ENCODE data around the gene PRRC2B.

PRRC2B gene

DNA sequence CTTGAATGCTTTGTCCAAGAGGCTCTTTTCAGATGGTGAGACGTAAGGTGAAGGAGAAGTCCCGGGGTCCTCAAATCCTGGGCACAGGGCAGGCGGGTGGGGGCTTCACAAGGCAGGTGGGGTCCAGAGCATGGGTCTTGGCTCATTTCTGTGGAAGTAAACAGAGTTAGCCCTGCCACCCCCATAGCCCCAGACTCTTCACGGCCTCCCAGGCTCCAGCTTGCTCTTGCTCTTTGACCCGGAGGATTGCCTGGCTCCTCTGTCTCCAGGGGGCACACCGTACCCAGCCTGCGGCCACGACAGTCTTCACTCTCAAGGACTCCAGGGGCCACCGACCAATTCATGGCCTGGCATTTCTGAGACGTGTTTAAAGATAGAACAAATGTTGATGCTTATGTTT, 80.0 kb downstream of the PRRC2B start:
- DNase-seq, result no peak

DNA sequence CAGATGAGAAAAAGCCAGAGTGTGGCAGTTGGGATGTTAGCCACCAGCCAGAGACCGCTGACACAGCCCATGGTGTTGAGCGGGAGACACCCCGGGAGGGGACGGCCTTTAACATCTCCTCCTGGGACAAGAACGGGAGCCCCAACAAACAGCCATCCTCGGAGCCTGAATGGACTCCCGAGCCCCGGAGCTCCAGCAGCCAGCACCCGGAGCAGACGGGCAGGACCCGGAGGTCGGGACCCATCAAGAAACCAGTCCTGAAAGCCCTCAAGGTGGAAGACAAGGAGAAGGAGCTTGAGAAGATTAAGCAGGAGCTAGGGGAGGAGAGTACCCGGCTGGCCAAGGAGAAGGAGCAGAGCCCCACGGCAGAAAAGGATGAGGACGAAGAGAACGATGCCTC, 80.8 kb downstream of the PRRC2B start:
- no peak for DNase-seq

DNA sequence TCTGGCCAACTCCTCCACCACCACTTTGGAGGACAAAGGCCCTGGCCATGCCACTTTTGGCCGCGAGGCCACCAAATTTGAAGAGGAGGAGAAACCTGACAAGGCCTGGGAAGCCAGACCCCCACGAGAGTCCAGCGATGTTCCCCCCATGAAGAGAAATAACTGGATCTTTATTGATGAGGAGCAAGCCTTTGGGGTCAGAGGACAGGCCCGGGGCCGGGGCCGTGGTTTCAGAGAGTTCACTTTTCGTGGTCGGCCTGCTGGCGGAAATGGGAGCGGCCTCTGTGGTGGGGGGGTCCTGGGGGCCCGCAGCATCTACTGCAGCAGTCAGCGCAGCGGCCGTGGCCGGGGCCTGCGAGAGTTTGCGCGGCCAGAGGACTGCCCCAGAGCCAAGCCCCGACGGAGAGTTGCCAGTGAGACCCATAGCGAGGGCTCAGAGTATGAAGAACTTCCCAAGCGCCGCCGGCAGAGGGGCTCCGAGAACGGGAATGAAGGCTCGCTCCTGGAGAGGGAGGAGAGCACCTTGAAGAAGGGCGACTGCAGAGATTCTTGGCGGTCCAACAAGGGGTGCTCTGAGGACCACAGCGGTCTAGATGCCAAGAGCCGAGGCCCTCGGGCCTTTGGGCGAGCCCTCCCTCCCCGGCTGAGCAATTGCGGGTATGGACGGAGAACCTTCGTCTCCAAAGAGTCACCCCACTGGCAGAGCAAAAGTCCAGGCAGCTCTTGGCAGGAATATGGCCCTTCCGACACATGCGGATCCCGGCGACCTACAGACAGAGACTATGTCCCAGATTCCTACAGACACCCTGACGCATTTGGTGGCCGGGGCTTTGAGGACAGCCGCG, 81.4 kb downstream of the PRRC2B start:
- no peak for DNase-seq

DNA sequence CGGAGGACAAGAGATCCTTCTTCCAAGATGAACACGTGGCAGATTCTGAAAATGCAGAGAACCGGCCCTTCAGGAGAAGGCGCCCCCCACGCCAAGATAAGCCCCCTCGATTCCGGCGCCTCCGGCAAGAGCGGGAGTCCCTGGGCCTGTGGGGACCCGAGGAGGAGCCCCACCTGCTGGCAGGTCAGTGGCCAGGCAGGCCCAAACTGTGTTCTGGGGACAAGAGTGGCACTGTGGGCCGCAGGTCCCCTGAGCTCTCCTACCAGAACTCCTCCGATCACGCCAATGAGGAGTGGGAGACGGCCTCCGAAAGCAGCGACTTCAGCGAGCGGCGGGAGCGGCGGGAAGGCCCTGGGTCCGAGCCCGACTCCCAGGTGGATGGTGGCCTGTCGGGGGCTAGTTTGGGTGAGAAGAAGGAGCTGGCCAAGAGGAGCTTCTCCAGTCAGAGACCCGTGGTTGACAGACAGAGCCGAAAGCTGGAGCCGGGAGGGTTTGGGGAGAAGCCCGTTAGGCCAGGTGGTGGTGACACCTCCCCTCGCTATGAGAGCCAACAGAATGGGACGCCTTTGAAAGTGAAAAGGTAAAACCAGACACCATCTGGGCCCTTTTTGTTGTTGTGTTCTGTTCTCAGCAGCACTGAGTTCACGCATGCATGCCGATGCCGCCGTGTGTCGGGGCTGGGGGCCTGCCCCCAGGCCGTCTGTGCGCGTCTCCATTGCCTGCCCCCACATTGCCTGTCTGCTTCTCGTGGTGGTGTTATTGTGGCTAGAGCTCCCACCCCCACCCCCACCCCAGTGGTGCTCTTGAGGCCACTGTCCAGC, 82.3 kb downstream of the PRRC2B start:
- DNase-seq, result no peak

DNA sequence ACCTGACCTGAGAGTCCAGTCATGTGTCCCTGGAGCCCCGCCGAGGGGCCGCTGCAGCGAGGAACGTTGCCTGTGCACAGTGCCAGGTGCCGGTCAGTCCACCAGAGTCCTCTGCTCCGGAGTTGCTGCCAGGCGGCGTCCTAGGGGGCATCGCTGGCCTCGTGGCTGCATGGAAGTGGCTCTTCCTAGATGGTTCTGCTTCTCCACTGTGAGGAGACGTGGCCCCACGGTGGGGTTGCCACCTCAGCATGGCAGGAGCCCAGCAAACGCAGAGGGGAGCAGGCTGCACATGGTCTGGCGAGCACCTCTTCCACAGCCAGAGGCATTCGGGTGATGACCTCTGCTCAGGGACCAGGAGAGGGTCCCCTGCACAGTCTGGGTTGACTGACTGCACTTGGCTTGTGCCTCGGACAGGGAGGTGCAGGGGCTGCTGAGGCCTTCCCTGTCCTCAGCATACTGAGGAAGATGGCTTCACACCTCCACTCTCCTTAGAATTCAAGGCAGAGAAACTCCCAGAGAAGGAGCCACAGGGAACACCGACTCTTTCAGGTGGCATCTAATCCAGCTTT, 83.0 kb downstream of the PRRC2B start:
- DNase-seq, result no peak

DNA sequence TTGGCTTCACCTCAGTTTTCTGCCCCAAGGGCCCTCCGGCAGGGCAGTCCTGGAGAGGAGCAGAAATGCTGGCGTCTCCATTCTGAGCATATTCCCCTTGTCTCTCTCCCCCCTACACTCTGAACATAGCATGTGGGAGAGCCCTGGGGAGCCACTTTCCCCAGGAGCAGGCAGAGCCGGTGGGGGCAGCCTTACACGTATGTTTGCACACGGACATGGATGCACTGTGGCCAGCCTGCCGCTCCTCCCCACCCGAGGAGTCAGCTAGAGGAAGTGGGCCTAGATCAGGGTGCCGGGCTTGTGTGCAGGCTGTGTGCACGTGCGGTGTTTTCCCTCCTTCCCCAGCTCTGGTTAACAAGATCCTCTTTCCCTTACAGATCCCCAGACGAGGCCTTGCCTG, 83.5 kb downstream of the PRRC2B start:
- DNase-seq, result no peak

DNA sequence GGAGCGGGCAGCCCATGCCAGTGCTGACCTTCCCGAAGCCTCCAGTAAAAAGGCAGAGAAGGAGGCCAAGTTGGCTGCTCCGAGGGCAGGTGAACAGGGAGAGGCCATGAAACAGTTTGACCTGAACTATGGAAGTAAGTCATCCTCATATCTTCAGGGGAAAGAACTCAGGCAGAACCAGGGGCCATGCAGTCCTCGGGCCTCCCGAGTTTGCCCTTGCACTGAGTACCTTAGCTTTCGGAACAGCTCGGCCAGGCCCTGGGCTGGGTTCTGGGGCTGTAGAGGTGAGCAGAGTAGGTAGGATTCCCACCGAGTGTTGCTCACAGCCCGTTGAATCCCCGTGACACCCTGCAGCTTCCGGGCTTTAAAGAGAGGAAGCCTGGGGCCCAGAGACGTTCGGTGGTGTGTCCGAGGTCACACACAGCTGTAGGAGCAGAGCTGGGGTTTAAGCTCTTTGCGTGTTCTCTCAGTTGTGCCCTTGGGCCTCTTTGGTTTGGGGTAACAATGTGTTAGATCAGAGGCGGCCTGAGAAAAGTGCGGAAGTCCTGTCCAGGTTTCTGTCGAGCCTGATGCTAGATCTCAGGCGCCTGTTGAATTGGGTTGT, 84.0 kb downstream of the PRRC2B start:
- no peak for DNase-seq

DNA sequence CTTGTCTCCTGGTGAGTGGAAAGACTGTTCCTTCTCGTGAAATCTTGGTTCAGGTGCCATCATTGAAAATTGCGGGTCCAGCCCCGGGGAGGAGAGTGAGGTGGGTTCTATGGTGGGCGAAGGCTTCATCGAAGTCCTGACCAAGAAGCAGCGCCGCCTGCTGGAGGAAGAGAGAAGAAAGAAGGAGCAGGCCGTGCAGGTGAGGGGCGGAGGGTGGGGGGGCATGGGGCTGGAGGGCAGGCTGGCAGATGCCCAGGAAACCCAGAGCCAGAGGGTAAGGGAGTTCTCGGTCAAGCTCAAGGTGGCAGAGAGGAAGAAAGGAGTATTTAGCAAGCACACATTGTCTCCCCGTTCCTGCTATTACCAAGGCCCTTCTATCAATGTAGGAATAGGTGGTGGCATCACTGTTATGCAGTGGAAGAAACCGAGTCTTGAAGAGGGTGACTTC, 84.6 kb downstream of the PRRC2B start:
- peak; percentile 67 for DNase-seq

DNA sequence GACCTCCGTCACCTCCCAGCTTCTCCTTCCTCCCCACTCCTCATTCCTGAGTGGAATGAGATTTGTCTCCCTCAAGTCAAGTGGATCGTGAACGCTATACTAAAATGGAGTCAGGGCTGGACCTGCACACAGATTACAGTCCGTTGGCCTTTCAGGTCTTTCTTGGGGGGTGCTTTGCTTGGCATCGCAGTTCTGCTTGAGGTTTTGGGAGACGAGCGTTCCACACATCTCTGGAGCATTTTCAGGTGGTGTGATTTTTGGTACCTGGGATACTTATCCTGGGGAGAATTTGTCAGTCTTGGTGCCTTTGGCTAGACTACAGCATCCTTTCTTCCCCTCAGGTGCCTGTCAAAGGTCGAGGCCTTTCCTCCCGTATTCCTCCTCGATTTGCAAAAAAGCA, 85.0 kb downstream of the PRRC2B start:
- DNase-seq, result no peak

DNA sequence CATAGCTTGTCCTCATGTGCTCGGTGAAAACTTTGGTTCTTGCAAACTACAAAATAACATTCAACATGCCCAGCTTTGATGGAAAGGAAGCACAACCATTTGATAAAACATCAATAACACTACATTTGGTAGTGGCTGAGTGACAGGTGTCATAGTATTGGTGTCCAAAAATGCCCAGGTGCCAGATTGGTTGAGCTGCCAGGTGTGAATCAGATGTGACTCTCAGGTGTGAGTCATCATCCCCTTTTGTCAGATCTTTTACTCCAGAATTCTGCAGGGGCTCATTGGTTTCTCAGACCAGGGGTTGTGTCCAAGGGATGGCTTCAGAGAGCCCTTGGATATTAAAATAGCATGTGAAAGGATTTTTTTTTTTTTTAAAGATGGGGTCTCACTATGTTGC, 86.4 kb downstream of the PRRC2B start:
- DNase-seq, result no peak

DNA sequence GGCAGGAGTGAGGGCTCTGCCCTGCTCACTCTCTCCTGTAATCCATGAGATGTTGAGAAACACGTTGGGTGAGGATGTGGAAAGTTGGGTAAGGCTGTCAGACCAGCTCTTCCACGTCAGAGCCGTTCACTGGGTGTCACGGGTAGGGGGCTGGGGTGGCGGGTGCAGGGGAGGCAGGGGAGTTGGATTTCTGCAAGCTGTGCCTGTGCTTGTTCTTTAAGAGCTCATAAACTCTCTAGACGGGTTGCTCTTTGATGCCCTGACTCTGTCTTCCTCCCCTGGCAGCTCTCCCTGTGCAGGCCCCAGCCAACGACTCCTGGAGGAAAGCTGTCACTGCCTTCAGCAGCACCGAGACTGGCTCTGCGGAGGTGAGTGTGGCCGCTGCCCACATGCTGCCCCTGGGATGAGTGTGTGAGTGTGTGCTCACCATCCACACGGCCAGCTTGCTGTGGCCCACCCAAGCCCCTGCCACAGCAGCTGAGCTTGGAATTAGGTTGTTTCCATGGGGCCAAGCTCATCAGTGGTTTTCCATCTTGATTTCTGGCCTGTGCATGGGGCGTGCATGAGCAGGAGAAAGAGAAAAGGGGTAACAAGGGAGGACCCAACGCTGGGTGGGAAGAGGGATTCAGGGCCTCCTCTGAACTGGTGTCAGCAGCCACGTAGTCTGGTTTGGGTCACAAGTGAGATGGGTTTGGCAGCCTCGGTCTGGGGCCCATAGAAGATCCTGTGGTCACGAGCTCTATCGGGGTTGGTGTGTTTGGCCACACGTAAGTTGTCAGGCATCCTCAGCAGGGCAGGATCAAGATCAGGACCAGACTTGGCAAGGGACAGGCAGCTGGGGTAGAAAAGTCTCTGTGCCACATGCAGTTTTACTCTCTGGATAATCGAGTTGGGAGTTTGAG, 87.8 kb downstream of the PRRC2B start:
- no peak for DNase-seq

DNA sequence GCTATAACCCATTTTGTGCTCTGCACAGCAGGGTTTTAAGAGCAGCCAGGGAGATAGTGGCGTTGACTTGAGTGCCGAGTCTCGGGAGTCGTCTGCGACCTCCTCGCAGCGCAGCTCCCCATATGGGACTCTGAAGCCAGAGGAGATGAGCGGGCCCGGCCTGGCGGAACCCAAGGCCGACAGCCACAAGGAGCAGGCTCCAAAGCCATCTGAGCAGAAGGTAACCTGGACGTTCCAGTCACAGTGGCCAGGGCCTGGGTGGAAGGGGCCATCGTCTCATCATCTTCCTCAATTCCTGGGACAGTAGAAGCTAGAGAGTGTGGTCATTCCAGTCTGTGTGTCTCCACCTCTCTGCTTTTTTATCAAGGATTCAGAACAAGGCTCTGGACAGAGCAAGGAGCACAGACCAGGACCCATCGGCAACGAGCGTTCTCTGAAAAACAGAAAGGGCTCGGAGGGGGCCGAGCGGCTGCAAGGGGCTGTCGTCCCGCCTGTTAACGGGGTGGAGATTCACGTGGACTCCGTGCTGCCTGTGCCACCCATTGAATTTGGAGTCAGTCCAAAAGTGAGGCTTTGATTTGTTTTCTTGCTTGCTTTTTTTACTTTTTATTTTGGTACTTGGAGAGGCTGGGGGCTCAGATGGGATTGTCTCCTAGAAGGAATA, 88.6 kb downstream of the PRRC2B start:
- no peak for DNase-seq

DNA sequence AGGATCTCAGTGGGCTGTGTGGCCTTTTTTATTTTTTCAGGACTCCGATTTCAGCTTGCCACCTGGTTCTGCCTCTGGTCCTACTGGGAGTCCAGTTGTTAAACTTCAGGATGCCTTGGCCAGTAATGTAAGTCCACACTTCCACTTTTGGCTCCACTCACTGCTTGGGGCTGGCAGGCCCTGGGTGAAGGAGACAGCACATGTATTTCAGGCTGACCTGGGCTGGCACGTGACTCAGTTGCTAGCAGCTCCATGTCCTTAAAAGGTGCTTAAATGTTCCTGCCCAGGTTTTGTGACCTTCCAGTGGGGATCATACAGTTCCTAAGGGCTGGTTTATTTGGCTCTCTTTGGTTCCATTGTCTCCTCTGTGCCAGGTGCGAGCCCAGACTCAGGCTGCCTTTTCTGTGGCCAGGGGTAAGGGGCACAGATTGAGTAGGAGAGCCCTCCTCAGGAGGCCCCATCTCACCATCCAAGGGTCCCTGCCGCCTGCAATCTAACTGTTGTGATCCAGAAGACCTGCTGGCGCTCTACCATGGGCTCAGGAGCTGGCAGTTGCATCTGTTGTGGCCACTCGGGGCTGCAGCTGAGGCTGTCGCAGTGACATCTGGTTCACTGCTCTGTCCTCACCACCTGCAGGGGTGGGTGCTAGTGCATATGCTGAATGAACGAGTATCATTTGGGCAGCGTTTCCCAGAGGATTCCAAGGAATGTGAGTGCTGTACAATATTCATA, 89.6 kb downstream of the PRRC2B start:
- DNase-seq, result no peak

DNA sequence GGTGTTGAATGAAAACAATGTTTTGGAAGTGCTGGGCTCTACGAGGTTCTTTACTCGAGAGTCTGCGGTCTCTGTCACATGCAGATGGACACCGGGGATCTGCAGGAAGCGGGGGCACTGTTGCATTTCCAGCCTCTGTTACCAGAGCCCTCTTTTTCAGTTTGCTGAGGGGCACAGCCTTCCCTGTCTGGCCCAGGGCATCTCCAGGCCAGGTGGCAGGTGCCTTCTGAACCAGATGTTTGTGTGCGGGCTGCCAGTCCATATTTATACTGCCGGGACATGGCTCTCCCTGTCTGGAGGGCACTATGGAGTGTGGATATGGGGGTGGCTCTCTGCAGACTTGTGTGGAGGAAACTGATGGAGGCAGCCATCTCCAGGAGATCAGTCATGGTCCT, 90.2 kb downstream of the PRRC2B start:
- DNase-seq, result no peak

DNA sequence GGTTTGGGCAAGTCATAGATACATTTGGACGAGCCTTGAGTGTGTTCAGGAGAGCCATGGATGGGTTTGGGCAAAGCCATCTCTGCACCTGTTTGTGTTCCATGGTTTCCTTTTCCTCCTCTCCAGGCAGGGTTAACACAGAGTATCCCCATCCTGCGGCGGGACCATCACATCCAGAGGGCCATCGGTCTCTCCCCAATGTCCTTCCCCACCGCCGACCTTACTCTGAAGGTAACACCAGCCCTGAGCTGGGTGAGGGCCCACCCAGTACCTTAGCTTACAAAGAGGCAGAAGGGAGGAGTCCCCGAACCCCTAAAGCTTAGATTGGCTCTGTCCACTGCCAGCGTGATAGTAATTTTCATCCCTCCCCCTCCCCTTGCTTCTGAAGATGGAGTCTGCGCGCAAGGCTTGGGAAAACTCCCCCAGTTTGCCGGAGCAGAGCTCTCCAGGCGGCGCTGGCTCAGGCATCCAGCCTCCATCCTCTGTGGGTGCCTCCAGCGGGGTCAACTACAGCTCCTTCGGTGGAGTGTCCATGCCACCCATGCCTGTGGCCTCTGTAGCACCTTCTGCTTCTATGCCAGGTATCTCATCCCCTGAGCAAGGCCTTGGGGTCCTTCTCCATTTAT, 90.8 kb downstream of the PRRC2B start:
- DNase-seq, result no peak

DNA sequence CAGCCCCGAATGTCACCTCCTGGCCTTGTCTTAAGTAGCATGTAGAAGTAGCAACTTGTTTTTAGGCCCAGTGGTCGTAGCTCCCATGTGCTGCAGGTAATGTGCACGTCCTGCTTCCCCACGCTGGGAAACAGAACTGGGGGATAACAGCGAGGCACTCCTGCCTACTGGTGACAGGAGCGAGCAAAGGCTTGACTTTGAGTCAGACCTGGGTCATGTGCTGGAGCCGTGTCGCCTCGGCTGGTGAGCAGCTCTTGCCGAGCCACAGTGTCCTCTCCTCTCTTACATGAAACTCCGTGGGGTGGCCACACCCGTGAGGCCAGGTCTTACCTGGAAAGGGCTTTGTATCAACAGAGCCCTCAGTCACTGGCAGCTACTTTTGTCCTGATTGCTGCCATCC, 91.3 kb downstream of the PRRC2B start:
- no peak for DNase-seq

DNA sequence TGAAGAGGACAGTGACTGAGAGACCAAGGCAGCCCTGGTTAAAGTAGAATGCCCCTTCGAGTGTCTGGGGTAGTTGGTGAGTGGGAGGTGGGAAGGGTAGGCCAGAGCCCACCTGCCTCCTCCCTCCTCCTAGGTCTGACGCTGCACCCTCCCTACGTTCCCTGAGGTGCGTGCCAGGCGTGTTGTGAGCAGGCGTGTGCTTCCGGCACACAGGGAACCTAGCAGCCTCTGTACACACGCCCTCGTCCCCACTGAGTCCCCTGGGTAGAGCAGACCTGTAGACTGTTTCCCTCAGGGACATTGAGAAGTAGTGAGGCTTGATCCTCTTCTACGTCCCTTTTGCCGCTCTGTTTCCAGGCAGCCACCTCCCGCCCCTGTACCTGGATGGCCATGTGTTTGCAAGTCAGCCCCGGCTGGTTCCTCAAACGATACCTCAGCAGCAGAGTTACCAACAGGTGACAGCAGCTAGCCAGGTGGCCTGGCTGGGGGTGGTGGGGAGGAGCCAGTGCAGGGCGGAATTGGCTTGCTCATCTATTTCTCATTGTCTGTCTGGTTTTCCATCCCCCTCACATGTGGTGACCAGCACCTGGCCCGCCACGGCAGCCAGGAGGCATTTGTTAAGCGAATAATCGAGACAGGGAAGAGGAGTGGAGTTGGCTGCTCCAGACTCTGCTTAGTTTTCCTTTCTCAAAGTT, 92.0 kb downstream of the PRRC2B start:
- no peak for DNase-seq

DNA sequence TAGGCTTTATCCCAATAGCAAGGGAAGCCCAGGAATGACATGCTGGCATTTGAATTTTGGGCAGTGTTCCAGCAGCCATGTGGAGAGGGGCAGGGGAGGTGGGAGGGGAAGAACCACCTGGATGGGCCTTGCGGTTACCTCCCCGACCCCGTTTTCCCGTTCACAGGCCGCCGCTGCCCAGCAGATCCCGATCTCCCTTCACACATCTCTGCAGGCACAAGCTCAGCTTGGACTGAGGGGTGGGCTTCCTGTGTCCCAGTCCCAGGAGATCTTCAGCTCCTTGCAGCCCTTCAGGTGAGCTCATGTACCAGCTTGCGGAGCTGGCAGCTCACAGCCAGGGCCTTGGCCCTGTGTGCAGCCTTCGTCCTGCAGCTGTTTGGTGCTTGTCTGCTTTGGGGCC, 93.1 kb downstream of the PRRC2B start:
- DNase-seq, result no peak

DNA sequence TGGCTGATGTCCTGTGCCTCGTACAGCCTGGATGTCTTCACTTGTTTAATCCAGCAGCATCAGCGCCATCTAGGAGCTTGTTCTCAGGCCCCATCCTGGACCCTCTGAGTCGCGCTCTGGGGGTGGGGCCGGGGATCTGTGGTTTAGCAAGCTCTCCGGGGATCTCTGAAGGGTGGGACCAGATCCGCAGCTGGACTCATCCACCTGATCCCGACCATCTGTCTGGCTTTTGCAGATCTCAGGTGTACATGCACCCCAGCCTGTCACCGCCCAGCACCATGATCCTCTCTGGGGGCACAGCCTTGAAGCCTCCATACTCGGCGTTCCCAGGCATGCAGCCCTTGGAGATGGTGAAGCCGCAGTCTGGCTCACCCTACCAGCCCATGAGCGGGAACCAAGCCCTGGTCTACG, 93.7 kb downstream of the PRRC2B start:
- DNase-seq, result no peak

DNA sequence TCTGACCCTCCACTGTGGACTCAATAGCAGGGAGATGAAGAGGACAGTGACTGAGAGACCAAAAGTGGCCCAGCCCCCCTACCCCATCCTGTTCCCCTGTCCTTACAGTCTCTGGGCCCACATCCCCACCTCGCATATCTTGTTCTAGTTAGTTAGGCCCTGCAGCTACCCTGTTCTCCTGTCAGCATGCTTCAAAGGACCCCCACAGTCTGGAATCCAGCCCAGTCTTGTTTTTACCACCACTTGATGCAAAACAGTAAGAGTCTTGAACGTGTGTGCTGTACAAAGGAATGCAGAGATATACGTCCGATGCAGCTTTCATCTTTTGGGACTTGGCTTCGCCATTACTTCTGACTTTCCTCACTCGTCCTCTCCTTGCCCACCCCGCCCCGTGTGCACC, 96.6 kb downstream of the PRRC2B start:
- no peak for DNase-seq

Data from activated CD8-positive, alpha-beta memory T cell treated with anti-CD3 and anti-CD28 coated beads, Interleukin-2, amount 50 U/mL, for 4 hours (primary cell).